Fibroblast of villous mesenchyme (primary cell): ENCODE data around the gene MESP2. TPM values are rescaled to one million over a fixed set of nuclear protein-coding genes. Genes with fewer than 3 reads are reported as not detected.

ENCODE experiments used
- DNase-seq: peaks from one replicate; pipeline ENCODE4 v3.0.0-alpha.2; 2010; ENCODE audit warnings: low read depth
- H3K4me3 ChIP-seq: 2 replicates; pipeline ENCODE4 v1.5.1; 2011; ENCODE audit warnings: low read depth, mild to moderate bottlenecking, low read length
- total RNA-seq: library from RNA; depleted of rRNA; stranded (reverse); fragments of >200 nt; gene quantifications from 2 replicates; pipeline ENCODE4 v1.2.3, GENCODE V29; 2012
- TF ChIP-seq, protein P1 (sequence below): IDR thresholded peaks from 2 replicates; pipeline ENCODE4 v1.5.1; 2012; ENCODE audit warnings: low read depth, mild to moderate bottlenecking, low read length; ENCODE audit not compliant: insufficient read depth

The MESP2 gene
- total RNA-seq, 1 donor: 0.43 TPM

DNA sequence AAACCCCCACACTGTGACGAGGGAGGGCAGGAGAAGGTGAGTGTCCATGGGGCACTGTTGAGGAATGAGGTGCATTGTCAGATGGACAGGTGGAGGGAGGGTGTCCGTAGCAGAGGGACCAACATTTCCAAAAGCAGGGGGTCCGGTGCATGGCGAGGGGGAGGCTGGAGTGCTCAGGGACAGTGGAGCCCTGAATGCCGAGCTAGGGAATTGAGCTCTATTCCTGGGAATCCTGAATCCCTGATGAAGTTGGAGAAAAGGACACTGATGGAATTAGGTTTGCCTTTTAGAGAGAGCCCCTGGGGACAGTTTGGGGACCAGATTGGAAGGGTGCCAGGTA lies 46.4 kb downstream of the MESP2 start:
- no peak for DNase-seq
- TF ChIP-seq, protein P1, sequence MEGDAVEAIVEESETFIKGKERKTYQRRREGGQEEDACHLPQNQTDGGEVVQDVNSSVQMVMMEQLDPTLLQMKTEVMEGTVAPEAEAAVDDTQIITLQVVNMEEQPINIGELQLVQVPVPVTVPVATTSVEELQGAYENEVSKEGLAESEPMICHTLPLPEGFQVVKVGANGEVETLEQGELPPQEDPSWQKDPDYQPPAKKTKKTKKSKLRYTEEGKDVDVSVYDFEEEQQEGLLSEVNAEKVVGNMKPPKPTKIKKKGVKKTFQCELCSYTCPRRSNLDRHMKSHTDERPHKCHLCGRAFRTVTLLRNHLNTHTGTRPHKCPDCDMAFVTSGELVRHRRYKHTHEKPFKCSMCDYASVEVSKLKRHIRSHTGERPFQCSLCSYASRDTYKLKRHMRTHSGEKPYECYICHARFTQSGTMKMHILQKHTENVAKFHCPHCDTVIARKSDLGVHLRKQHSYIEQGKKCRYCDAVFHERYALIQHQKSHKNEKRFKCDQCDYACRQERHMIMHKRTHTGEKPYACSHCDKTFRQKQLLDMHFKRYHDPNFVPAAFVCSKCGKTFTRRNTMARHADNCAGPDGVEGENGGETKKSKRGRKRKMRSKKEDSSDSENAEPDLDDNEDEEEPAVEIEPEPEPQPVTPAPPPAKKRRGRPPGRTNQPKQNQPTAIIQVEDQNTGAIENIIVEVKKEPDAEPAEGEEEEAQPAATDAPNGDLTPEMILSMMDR: no peak
- no peak overlapping the region for H3K4me3 ChIP-seq

- TF ChIP-seq, protein P1: no peak
- H3K4me3 ChIP-seq: no peak overlapping the region
- no peak for DNase-seq
Measured at GRCh38 chr15:89822951-89823711, 47.0 kb downstream of the MESP2 start.

- TF ChIP-seq, protein P1: no peak
- no peak for DNase-seq
- no peak overlapping the region for H3K4me3 ChIP-seq
Measured at GRCh38 chr15:89823836-89824606, 47.9 kb downstream of the MESP2 start.

- TF ChIP-seq, protein P1: no peak
- no peak for DNase-seq
- no peak overlapping the region for H3K4me3 ChIP-seq
Measured at GRCh38 chr15:89824607-89824867, 48.4 kb downstream of the MESP2 start.

DNA sequence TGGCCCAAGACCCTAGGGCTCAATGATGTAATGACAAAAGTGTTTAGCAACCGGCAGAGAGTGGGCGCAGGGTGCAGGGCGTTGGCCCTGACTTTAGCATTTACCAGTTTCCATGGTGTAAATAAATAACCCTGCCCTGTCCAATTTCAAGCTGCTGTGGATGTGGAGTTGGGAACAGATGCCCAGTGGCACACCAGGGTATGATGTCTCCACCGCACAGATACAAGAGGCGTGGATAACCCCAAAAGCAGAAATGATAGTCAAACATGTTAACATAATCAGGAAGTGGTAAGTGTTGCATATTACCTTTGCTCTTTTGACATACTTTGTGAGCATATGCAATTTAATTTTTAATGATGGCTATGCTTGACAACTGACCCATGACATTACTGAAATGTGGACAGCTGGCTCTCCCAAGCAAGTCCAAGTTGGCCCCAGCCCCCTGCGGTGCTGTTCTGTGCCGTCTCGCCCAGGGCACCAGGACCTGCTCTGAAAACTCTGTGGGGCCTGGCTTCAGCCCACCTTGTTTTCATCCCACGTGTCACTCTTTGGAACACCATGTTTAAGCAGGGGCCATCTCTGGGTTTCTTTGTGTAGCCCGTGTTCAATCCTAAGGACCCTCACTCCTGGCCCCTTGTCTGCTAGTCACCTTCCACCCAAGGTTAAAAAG lies 49.3 kb downstream of the MESP2 start:
- DNase-seq: no peak

More for the DNA sequence above, 49.3 kb downstream of the MESP2 start:
- H3K4me3 ChIP-seq: no peak overlapping the region
- TF ChIP-seq, protein P1: no peak
